GM10248 (cell line): ENCODE data around the gene CDC42EP5.
"Not testable (repeated sequence)": the region's sequence is repeated elsewhere in the genome, so short reads cannot be mapped to it uniquely, and the experiment has no call there.

ENCODE experiments used
- CTCF ChIA-PET: fragments of 300-600 bp; sonication (Branson Sonifier 250); formaldehyde crosslinking; extraction: SDS; loops from one replicate; lab custom pipeline; 2021; ENCODE audit warnings: antibody characterized with exemption; lab: Yijun Ruan, JAX
- POLR2A ChIA-PET: fragments of 350-650 bp; sonication (Branson Sonifier 250); formaldehyde crosslinking; extraction: SDS; loops from one replicate; lab custom pipeline; 2020; ENCODE audit warnings: antibody characterized with exemption; lab: Yijun Ruan, JAX
- DNase-seq: peaks from one replicate; pipeline ENCODE4 v3.0.0; 2012; ENCODE audit errors: extremely low spot score
- TF ChIP-seq, protein P1 (sequence below): IDR thresholded peaks from 2 replicates; pipeline ENCODE4 v1.5.1; 2012; ENCODE audit warnings: mild to moderate bottlenecking, low read depth; ENCODE audit errors: extremely low read depth, missing control alignments, control extremely low read depth

The CDC42EP5 gene

DNA sequence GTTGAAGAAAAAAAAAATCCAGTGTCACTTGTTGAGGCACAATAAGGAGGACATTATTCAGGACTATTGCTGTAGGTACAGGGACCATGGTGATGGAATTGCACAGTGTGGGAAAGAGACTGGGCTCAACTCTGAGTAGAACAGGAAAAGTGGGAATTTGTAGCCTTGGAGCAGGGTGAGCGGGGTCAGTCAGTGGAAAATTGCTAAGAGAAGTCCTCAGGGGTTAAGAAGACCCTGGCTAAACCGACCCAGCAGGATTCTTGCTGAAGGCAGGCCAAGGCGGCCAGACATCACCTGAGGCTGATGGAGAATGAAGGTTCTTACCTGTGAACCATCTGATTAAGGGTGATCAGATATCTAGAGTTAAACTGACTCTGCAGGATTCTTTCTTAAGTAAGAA lies 42.1 kb upstream of the CDC42EP5 start:
- POLR2A ChIA-PET: no interaction called here
- CTCF ChIA-PET: no interaction called here
- no peak for DNase-seq
- TF ChIP-seq, protein P1, sequence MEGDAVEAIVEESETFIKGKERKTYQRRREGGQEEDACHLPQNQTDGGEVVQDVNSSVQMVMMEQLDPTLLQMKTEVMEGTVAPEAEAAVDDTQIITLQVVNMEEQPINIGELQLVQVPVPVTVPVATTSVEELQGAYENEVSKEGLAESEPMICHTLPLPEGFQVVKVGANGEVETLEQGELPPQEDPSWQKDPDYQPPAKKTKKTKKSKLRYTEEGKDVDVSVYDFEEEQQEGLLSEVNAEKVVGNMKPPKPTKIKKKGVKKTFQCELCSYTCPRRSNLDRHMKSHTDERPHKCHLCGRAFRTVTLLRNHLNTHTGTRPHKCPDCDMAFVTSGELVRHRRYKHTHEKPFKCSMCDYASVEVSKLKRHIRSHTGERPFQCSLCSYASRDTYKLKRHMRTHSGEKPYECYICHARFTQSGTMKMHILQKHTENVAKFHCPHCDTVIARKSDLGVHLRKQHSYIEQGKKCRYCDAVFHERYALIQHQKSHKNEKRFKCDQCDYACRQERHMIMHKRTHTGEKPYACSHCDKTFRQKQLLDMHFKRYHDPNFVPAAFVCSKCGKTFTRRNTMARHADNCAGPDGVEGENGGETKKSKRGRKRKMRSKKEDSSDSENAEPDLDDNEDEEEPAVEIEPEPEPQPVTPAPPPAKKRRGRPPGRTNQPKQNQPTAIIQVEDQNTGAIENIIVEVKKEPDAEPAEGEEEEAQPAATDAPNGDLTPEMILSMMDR: no peak

DNA sequence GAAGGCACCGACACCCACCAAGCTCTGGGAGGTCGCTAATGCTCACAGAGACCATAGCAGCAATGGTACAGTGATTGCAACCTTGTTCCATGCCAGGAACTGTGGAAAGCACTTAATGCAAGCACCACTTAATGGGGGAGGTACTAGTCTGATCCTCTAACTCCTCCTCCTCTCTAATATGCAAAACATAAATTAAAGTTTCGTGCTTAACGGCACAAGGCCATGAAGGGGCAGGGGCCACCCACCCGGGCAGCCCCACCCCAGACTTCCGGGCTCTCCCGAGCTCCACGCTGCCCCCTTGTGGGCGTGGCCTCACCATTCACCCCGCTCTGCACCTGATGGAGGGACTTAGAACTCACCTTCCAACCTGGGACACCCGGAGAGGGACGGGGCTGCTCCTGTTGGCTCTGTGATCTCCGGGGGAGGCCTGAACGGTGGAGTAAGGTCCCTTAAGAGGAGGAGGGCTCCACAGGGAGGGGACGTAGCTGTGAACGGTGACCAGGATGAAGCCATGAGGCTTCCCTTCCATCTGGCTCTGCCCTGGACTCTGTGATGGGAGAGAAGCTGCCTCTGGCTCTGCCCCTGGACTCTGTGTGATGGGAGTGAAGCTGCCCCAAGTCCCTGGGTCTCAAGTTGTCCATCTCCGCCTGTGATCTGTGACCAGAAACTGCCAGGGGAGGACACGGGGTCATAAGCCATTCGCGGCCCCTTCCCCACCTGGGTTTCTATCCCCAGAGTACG lies 36.3 kb upstream of the CDC42EP5 start:
- POLR2A ChIA-PET, DNase-seq, CTCF ChIA-PET: not testable (repeated sequence)

DNA sequence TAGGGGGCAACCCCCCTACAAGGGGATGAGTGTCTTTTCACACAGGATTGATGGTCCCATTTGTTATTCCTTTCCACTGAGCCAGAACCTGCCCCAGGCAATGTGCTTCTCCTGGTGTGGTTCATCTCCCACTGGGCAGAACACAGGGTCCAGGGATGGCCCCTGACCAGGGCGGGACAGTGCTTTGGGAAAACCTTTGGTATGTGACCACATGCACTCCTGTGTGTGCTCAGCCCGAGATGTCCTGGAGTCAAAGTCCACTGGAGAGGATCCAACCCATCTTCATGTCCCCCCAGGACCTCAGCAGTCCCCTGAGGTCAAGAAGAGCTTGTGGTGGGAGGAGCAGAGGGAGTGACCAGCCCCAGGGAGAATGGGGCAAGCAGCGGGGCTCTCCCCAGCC lies 35.4 kb upstream of the CDC42EP5 start:
- POLR2A ChIA-PET: not testable (repeated sequence)

DNA sequence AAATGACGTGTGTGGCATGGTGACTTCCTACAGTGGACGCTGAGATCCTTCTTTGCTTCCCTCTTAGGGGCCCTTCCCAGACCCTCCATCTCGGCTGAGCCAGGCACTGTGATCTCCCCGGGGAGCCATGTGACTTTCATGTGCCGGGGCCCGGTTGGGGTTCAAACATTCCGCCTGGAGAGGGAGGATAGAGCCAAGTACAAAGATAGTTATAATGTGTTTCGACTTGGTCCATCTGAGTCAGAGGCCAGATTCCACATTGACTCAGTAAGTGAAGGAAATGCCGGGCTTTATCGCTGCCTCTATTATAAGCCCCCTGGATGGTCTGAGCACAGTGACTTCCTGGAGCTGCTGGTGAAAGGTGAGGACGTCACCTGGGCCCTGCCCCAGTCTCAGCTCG lies 34.7 kb upstream of the CDC42EP5 start:
- ChIA-PET POLR2A (no interaction called here), CTCF (no interaction called here)
- TF ChIP-seq, protein P1: no peak
- DNase-seq: no peak

More for the DNA sequence above, 35.4 kb upstream of the CDC42EP5 start:
- DNase-seq, CTCF ChIA-PET: not testable (repeated sequence)

DNA sequence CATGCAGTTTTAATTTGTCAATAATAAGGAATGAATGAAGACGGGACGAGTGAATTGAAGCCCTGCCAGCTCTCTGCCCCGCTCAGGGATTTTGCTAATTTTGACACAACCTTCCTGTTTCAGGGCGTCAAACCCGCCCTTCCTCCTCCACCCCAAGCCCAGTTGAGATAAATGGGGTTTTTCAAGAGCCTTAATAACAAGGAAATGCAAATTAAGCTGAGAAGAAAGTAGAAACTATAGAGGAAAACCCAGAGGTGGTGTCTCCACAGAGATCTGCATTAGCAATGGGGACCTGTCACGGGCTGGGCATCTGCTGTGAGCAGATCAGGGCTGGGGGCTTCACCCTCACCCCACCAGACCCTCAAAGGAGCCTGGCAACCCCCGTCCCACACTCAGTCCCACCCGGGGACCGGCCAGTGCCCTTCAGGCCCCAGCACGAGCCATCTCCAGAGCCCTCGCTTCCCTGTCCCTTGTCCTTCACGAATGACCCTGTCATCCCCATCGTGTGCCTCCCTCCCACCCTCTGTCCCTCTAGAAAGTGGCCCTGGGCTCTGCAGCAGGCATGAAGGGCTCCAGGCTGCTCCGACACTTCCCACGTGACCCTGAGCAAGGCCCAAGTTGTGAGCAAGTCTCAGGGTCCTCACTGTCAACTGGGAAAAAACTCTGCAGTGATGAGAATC lies 34.1 kb upstream of the CDC42EP5 start:
- POLR2A ChIA-PET, DNase-seq: not testable (repeated sequence)
- CTCF ChIA-PET: interaction anchor here (1.2 kb wide), 1 partner anchor 110 kb away, joined by 3 read pairs; no protein-coding TSS in a partner anchor

DNA sequence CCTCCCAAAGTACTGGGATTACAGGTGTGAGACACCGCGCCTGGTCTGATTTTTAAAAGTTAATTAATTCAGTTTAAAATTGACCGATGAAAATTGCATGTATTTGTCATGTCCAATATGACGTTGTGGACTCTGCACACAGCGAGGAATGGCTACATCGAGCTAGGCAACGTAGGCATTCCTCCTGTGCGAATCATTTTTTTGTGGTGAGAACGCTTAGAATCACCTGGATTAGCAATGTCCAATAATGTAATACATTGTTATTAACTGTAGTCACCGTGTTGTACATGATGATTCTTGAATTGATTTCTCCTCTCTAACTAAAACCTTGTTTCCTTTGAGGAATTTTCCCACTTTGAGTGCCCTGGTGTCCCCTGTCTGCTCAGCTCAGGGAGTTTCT lies 33.0 kb upstream of the CDC42EP5 start:
- POLR2A ChIA-PET: no interaction called here
- CTCF ChIA-PET: interaction anchor here (1.1 to 1.2 kb wide), 2 partner anchors 11 to 111 kb away, joined by 3 read pairs; no protein-coding TSS in a partner anchor
- TF ChIP-seq, protein P1: no peak
- DNase-seq: no peak

DNA sequence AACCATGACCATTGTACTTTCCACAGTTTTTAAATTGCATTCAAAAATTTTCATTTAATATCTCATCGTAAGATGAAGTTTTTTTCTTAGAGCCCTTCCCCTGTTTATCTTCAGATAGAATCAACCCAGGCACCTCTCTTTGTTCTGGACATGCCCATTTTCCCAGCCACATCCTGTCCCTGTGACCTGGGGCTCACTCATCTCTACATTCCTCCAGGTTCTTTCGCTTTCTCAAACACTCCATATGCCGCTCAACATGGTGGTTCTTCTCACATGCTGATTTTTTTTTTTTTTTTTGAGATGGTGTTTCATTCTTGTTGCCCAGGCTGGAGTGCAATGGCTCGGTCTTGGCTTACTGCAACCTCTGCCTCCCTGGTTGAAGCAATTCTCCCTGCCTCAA lies 32.4 kb upstream of the CDC42EP5 start:
- DNase-seq, POLR2A ChIA-PET: not testable (repeated sequence)
- CTCF ChIA-PET: interaction anchor here (1.1 kb wide), 1 partner anchor 10 kb away, joined by 3 read pairs; no protein-coding TSS in a partner anchor

DNA sequence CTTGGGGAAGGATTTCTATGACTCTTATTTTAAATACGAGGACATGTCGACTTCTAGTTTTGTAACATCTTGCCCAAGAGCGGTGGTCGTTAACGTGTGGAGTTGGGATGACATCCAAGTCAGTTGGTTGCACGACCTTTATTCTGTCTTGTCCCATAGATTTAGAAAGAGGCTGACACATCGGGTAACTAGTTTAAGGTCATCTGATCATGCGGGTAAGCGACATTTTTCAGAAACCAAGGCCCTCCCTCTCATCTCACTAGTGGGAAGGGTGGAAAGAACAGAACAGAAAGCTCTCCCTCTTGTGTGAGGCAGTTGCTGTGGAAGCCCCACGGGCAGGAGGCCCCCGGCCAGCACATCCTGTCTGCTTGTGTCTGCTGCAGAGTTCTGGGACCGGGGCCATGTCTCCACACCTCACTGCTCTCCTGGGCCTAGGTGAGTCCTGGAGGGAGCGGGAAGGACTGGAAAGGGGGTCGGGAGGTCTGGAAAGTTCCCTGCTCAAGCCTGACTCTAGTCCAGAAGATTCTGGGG lies 29.5 kb upstream of the CDC42EP5 start, which contains the start of gene LAIR2:
Gene LAIR2 (plus strand): TSS at position 314 of the 531 bp plus-strand sequence. CDS start 88 bp downstream, at position 402.
- CTCF ChIA-PET: no interaction called here
- TF ChIP-seq, protein P1: no peak

DNA sequence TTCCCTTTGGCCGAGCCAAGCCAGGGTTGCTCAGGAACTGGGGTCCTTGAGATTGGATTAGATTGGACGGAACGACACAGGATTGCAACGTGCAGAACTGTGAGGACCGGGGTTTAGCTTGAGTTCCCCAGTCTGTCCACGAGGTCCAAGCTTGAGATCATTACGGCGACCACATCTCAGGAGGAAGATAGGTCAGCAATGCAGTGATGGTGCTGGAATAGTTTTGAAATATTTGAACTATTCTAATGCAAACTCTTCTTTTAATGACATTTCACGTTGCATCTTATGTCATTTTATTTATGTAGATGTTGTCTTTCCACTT lies 25.3 kb upstream of the CDC42EP5 start:
- POLR2A ChIA-PET, CTCF ChIA-PET, DNase-seq: not testable (repeated sequence)

More for the DNA sequence above, 29.5 kb upstream of the CDC42EP5 start, which contains the start of gene LAIR2:
- POLR2A ChIA-PET: no interaction called here
- DNase-seq: no peak

DNA sequence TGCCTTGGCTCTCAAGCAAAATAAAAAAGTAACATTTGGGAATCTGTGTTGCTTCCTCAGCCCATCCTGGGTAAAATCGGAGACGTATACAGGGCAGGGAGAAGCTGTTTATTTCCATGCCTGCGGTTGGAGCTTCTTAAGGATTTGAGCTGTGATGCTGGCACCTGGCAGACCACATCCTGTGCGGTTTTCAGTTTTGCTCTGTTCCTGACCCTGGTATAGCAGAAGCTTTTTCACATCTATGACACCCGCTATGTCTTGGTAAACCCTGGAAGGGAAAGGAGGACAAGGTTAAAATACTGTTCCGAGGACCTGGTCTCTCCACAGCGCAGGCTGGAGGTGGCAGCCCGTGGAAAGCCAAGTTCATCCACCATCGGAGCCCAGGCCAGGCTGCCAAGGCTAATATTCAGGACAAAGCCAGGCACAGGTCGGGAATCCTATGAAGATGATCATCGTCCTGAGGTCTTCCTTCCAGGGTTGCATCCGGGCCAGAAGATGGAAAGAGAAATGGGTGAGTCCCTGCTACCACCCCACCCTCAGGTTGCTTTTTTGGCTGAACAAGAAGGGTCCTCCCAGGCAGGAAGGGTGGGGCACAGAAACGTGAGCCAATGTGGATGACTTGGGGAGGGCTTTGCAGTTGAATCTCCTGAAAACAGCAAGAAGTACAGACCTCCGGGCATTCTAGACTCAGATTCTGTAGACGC lies 24.8 kb upstream of the CDC42EP5 start:
- DNase-seq, POLR2A ChIA-PET, CTCF ChIA-PET: not testable (repeated sequence)

DNA sequence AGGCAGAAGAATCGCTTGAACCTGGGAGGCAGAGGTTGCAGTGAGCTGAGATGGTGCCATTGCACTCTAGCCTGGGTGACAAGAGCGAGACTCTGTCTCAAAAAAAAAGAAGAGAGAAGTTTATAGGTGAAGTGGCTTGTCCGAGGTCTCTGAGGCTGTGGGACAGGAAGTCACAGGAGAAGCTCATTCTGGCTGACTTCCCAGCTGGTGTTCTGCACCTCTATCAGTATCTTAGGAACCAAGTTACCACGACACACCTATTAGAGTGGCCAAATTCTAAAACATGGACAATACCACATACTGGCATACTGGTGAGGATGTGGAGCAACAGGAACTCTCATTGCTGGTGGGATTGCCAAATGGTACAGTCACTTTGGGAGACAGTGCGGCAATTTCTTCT lies 22.2 kb upstream of the CDC42EP5 start:
- DNase-seq, POLR2A ChIA-PET: not testable (repeated sequence)
- CTCF ChIA-PET: interaction anchor here (1.1 to 2.8 kb wide), 7 partner anchors 9 to 179 kb away, joined by 3 to 12 read pairs (median 4); partner anchors contain the start of gene CDC42EP5
